HG03378 (cell line): ENCODE measurements around the gene GRHPR.
"Not testable (repeated sequence)": the region's sequence is repeated elsewhere in the genome, so short reads cannot be mapped to it uniquely, and the experiment has no call there.

ENCODE experiments used
- ATAC-seq: cut with Tn5 transposase; IDR thresholded peaks from one replicate; pipeline ENCODE4 v1.9.1; 2021; ENCODE audit warnings: mild to moderate bottlenecking, moderate library complexity; ENCODE audit not compliant: unreplicated experiment

Gene GRHPR

GRCh38 chr9:37474438-37474837 lies 51.9 kb downstream of the GRHPR start:
- ATAC-seq, result no peak

GRCh38 chr9:37476930-37477329 lies 54.4 kb downstream of the GRHPR start:
- ATAC-seq, result no peak

GRCh38 chr9:37477443-37477842 lies 54.9 kb downstream of the GRHPR start:
- not testable (repeated sequence) for ATAC-seq

GRCh38 chr9:37477987-37478619 lies 55.6 kb downstream of the GRHPR start:
- ATAC-seq, result not testable (repeated sequence)

- ATAC-seq, result no peak
Measured at GRCh38 chr9:37480759-37481158, 58.3 kb downstream of the GRHPR start.

GRCh38 chr9:37485389-37486255 lies 63.1 kb downstream of the GRHPR start, which contains the start of gene POLR1E:
POLR1E (plus strand) TSS chr9:37485948; CDS start chr9:37486048, 100 bp downstream.
- ATAC-seq, result peak; percentile 91

- ATAC-seq, result no peak
Measured at GRCh38 chr9:37486256-37486615, 63.7 kb downstream of the GRHPR start.
